ENCODE results near the gene TMC1. TPM values are rescaled to one million over a fixed set of nuclear protein-coding genes. Genes with fewer than 3 reads are reported as not detected.
"Not testable (repeated sequence)": the region's sequence is repeated elsewhere in the genome, so short reads cannot be mapped to it uniquely, and the experiment has no call there.

Gene TMC1
- total and polyA plus RNA-seq, 8 donors = 0.33 to 0.73 TPM; not detected in 6

DNA sequence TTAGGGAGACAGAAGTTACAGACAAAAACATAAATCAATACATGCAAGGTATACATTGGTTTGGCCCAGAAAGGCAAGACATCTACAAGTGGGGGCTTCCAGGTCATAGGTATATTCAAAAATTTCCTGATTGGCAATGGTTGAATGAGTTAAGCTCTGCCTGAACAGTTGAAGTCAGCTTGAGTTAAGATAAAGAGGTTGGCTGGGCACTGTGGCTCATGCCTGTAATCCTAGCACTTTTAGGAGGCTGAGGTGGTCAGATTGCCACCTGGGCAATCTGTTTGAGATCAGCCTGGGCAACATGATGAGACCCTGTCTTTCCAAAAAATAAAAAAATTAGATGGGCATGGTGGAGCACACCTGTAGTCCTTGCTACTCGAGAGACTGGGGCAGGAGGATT, 16.3 kb downstream of the TMC1 start:
- intact Hi-C loops (cut with DNase I; ENCODE audit: low total_unique reads) = no loop called here

GRCh38 chr9:72538921-72539702, 17.7 kb downstream of the TMC1 start:
- no peak for DNase-seq
- intact Hi-C loops (cut with DNase I; ENCODE audit: low total_unique reads) = no loop called here
- H3K4me3 ChIP-seq = no peak overlapping the region
- no peak overlapping the region for H3K27ac ChIP-seq
- H3K27me3 ChIP-seq = no peaks in the 10 kb centered on the region
- TF ChIP-seq, protein P1, sequence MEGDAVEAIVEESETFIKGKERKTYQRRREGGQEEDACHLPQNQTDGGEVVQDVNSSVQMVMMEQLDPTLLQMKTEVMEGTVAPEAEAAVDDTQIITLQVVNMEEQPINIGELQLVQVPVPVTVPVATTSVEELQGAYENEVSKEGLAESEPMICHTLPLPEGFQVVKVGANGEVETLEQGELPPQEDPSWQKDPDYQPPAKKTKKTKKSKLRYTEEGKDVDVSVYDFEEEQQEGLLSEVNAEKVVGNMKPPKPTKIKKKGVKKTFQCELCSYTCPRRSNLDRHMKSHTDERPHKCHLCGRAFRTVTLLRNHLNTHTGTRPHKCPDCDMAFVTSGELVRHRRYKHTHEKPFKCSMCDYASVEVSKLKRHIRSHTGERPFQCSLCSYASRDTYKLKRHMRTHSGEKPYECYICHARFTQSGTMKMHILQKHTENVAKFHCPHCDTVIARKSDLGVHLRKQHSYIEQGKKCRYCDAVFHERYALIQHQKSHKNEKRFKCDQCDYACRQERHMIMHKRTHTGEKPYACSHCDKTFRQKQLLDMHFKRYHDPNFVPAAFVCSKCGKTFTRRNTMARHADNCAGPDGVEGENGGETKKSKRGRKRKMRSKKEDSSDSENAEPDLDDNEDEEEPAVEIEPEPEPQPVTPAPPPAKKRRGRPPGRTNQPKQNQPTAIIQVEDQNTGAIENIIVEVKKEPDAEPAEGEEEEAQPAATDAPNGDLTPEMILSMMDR (IDR thresholded peaks at IDR 0.05) = no peak
- TF ChIP-seq POLR2AphosphoS5 (IDR thresholded peaks at IDR 0.05) = no peak
- TF ChIP-seq POLR2A (IDR thresholded peaks at IDR 0.05) = no peak
- no peak for TF ChIP-seq EP300 (IDR thresholded peaks at IDR 0.05)
- no peaks in the 10 kb centered on the region for H3K36me3 ChIP-seq
- peaks cover 0 to 16% (median 0%) of the 10 kb centered on the region in 4 donors for H3K4me1 ChIP-seq
- no peaks in the 10 kb centered on the region for H3K9me3 ChIP-seq
- whole genome bisulfite sequencing, 5 donors = 92 to 95% (median 93%) methylated on average over 4 of the region's 4 CpGs

More for the DNA sequence above, 16.3 kb downstream of the TMC1 start:
- H3K36me3 ChIP-seq = no peaks in the 10 kb centered on the region
- no peaks in the 10 kb centered on the region for H3K27me3 ChIP-seq
- peak overlapping the region in 1 of 5 donors; percentile 2 for H3K27ac ChIP-seq
- H3K9me3 ChIP-seq = no peaks in the 10 kb centered on the region
- peaks cover 4 to 26% (median 9%) of the 10 kb centered on the region in 4 donors for H3K4me1 ChIP-seq
- no peak for TF ChIP-seq POLR2A (IDR thresholded peaks at IDR 0.05)
- no peak for TF ChIP-seq POLR2AphosphoS5 (IDR thresholded peaks at IDR 0.05)
- TF ChIP-seq, protein P1 (IDR thresholded peaks at IDR 0.05) = no peak
- no peak for TF ChIP-seq EP300 (IDR thresholded peaks at IDR 0.05)
- no peak for DNase-seq
- 82 to 100% (median 94%) methylated on average over 1 of the region's 1 CpG for WGBS, 5 donors
- no peak overlapping the region for H3K4me3 ChIP-seq

DNA sequence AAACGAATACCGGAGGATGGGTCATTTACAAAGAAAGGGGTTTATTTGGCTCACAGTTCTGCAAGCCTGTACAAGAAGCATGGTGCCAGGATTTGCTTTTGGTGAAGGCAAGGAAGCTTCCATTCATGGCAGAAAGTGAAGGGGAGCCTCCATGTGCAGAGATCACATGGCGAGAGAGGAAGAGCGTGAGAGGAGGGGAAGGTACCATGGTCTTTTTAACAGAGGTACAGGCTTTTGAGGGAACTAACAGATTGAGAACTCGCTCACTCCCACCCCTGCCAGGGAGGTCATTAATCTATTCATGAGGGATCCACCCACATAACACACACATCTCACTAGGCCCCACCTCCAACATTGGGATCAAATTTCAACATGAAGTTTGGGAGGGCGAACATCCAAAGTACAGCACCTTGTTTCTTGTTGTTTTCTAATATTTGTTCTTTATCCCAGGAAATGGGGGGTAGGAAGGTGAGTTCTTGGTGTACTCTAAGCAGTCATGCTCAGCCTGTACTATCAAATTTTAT, 18.5 kb downstream of the TMC1 start:
- no peak overlapping the region for H3K4me3 ChIP-seq
- H3K36me3 ChIP-seq = no peaks in the 10 kb centered on the region
- no peaks in the 10 kb centered on the region for H3K27me3 ChIP-seq
- TF ChIP-seq POLR2A (IDR thresholded peaks at IDR 0.05) (no peak), EP300 (IDR thresholded peaks at IDR 0.05) (no peak), POLR2AphosphoS5 (IDR thresholded peaks at IDR 0.05) (no peak)
- TF ChIP-seq, protein P1 (IDR thresholded peaks at IDR 0.05) = no peak
- DNase-seq = no peak
- no peaks in the 10 kb centered on the region for H3K9me3 ChIP-seq
- 86 to 91% (median 88%) methylated on average over 6 of the region's 6 CpGs for WGBS, 5 donors
- peaks cover 0 to 16% (median 0%) of the 10 kb centered on the region in 4 donors for H3K4me1 ChIP-seq
- intact Hi-C loops (cut with DNase I; ENCODE audit: low total_unique reads) = no loop called here
- peak overlapping the region in 2 of 5 donors; percentile 28 to 60 for H3K27ac ChIP-seq

GRCh38 chr9:72540348-72540873, 19.0 kb downstream of the TMC1 start:
- TF ChIP-seq POLR2AphosphoS5 (IDR thresholded peaks at IDR 0.05) = peak in 2 of 3 donors; percentile 40 to 42
- TF ChIP-seq EP300 (IDR thresholded peaks at IDR 0.05) = no peak
- TF ChIP-seq POLR2A (IDR thresholded peaks at IDR 0.05) = no peak
- intact Hi-C loops (cut with DNase I; ENCODE audit: low total_unique reads) = no loop called here

DNA sequence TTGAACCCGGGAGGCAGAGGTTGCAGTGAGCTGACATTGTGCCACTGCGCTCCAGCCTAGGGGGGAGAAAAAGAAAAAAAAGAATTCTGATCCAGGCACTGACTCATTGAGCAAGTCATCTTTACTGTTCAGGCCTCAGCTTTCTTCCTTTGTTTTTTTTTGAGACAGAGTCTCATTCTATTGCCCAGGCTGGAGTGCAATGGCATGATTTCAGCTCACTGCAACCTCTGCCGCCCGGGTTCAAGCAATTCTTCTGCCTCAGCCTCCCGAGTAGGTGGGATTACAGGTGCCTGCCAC, 21.1 kb downstream of the TMC1 start:
- intact Hi-C loops (cut with DNase I; ENCODE audit: low total_unique reads) = not testable (repeated sequence)

More at GRCh38 chr9:72540348-72540873, 19.0 kb downstream of the TMC1 start:
- peaks cover 0 to 16% (median 0%) of the 10 kb centered on the region in 4 donors for H3K4me1 ChIP-seq
- H3K4me3 ChIP-seq = no peak overlapping the region
- no peaks in the 10 kb centered on the region for H3K27me3 ChIP-seq
- peak overlapping the region in 2 of 5 donors; percentile 28 to 60 for H3K27ac ChIP-seq
- H3K36me3 ChIP-seq = no peaks in the 10 kb centered on the region
- 23 to 40% (median 35%) methylated on average over 6 of the region's 6 CpGs for WGBS, 5 donors
- H3K9me3 ChIP-seq = no peaks in the 10 kb centered on the region
- no peak for DNase-seq

More for the DNA sequence above, 21.1 kb downstream of the TMC1 start:
- 85 to 94% (median 89%) methylated on average over 5 of the region's 5 CpGs for WGBS, 5 donors
- not testable (repeated sequence) for H3K27ac ChIP-seq, H3K27me3 ChIP-seq, H3K9me3 ChIP-seq, H3K4me3 ChIP-seq, H3K36me3 ChIP-seq, DNase-seq
- peaks cover 0 to 11% (median 0%) of the 10 kb centered on the region in 4 donors for H3K4me1 ChIP-seq

Measured in stomach (tissue), 9 donors.